Activated CD8-positive, alpha-beta memory T cell treated with anti-CD3 and anti-CD28 coated beads, Interleukin-2, amount 50 U/mL, for 1 hour (primary cell): ENCODE data around the gene GNG12.
"Not testable (repeated sequence)": the region's sequence is repeated elsewhere in the genome, so short reads cannot be mapped to it uniquely, and the experiment has no call there.

ENCODE experiments used
- DNase-seq: peaks from one replicate; pipeline ENCODE4 v3.0.0-alpha.2; 2020; ENCODE audit errors: extremely low read depth

GNG12 gene

GRCh38 chr1:67683766-67684525 lies 149.3 kb downstream of the GNG12 start:
- DNase-seq: no peak

DNA sequence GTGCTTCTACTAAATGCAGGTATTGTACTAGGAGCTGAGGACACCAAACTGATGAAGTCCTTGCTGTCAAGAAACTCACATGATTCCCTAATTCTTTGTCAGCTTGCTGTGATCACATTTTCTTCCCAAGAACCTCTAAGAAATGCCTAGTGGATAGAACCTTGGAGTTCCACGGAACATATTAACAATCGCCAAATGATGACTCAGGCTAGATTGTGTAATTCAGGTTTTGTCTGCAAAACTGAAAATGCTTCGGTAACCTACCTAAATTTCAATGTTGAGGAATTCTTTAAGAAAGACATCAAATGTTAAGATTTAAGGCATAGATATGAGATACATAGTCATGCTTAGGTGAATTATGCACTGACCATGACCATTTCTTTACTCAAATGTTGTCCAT lies 150.0 kb downstream of the GNG12 start:
- no peak for DNase-seq

DNA sequence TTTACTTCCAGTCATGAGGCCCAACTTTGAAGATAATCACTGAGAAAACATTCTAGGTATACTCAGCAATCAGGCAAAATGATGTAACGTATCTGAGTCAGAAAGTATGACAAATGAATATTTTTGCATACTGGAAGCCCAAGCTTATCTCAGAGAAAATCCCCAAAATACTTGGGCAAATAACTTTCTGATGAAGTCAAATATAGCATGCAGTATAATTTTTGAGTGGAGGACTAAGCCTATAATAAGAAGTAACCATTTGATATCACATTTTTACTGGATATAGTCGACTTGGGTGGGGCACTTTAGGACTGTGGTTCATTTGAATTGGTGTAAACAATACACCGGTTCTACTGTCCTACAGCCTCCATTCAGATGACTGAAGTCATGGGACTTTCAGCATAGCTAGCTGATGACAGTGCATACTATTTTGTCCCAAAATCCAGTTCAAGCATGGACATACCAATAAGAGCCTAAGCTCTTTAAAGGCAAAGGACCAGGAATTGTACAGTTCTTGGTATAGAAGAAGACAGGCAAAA lies 150.5 kb downstream of the GNG12 start:
- no peak for DNase-seq

- no peak for DNase-seq
These were observed 152.8 kb downstream of the GNG12 start for GRCh38 chr1:67680486-67680885.

- no peak for DNase-seq
These were observed 153.6 kb downstream of the GNG12 start for GRCh38 chr1:67679691-67680090.

DNA sequence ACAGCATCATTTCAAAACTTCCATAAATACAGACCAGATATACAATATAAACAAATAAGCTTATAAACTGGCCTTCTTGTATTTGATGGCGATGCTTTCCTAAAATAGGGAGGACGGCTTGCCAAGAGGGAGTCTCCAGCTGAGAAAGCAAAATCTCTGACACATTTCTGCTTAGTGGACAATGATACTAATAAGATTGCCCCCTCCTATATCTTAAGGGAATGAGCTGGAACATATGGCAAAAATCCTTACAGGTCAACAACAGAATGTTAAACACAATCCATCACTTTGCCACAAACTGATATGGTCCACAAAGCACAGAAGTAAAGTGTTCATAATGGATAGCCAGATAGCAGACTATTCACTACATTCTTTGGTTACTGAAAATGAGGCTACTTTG lies 155.3 kb downstream of the GNG12 start:
- DNase-seq: no peak

DNA sequence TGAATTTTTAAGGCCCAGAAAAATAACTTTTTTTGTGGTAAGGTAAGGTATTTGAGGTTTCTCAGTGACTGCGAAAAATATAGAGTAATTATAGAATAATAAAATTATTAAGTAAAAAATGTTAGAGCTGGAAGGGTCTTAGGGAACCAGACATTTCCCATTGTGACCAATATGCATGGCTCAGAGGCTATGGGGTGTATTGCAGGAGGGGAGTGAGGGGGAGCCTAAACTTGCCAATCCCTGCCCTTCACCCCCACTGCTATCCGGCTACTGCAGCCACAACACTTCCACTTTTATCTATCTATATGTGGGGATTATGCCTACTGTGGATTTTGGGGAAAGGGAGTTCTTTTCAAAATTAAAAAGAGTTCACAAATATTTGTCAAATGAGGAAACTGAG lies 155.9 kb downstream of the GNG12 start:
- DNase-seq: no peak

DNA sequence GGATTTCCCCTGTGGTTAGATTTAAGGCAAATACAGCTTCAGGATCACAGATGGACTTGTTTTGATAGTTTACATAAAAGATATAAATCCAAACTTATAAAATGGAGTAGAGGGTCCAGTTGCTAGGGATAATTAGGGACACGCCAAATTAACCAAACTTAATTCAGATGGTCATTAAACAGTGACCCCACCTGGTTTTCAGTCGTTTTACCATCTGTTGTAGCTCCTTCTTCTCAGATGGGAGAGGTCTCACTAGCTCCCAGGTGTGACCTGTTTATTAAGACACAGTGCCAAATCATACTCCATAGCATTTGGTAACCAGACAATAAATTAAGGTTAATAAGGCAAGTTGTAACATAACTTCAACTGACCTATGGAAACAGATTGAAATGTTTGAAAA lies 156.3 kb downstream of the GNG12 start:
- DNase-seq: no peak

- DNase-seq: no peak
These were observed 157.0 kb downstream of the GNG12 start for GRCh38 chr1:67676287-67676686.

GRCh38 chr1:67675800-67676199 lies 157.5 kb downstream of the GNG12 start:
- no peak for DNase-seq

DNA sequence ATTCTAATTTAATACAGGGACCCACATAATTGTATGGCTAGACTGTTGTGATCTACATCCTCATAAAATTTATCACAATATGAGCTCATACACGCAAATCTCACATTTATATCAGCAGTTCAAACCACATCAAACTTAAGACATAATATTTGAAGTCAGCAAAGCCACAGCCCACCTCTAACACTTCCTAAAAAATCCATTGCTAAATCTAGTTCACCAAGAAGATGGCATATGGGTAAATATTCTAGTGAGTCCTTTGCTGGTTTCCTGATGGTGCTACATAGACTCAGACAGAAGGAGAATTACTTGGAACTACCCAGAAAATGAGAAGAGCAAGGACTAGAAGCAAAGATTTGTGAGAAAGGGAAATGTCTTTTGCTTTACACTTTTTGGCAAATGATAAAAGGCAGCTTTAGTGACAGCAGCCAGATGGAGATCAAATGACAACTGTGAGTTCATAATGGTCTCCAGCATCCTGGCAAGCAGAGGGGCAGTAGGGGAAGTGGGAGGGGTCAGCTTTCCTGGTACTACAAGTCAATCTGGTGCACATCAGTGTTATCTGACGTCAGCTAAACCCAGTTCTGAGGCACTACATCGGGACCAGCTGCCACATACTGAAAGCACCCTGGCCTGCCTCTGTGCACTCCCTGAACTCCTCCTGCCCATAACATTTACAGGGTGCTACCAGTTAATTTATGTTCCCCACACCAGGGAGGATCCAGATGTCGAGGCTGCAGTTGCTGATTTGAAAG lies 158.8 kb downstream of the GNG12 start:
- DNase-seq: no peak

- DNase-seq: no peak
These were observed 159.6 kb downstream of the GNG12 start for GRCh38 chr1:67673468-67674201.

DNA sequence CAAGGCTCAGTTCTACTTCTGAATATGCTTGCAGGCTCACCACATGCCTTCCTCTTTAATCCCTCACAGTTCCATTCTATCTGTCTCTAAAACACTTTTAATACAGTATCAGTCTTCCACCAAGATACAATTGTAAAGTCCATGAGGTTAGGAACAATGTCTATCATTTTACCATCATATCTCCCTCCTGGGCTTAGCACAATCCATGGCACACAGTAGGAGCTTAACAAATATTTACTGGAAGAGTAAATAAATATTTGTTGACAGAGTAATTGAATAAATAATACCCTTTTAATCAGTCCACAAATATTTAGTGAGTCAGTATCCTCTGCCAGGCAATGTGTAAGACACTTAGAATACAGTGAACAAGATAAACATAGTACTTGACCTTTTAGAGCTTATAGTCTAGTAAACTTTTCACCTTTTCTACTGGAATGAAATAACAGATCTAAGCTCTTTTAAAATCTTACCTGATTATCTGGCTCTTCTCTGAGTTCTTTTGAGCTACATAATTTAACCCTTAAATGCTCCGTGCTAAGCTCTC lies 160.9 kb downstream of the GNG12 start:
- no peak for DNase-seq

DNA sequence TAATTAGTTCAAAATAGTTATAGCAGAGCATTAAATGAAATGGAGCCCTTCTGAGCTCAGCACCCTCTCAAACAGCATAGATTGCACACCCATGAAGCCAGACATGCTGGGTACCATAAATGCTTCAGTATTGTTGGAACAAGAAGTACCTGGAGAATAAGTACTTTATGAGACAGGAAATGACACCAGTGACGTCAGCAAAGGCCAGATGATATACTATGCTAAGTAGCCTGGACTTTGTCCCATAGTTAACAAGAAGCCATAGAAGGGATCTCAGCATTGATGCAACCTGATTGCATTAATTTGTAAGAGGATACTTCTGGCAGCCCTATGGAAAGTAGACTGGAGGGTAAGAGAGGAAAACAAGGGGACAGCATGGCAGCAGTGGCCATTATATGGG lies 164.6 kb downstream of the GNG12 start:
- DNase-seq: no peak

- DNase-seq: no peak
These were observed 166.6 kb downstream of the GNG12 start for GRCh38 chr1:67666636-67667035.

- not testable (repeated sequence) for DNase-seq
These were observed 168.0 kb downstream of the GNG12 start for GRCh38 chr1:67665307-67665706.

GRCh38 chr1:67664048-67664447 lies 169.2 kb downstream of the GNG12 start:
- no peak for DNase-seq

- DNase-seq: no peak
These were observed 170.4 kb downstream of the GNG12 start for GRCh38 chr1:67662884-67663283.

GRCh38 chr1:67659229-67659628 lies 174.0 kb downstream of the GNG12 start:
- no peak for DNase-seq

- DNase-seq: not testable (repeated sequence)
These were observed 176.1 kb downstream of the GNG12 start for GRCh38 chr1:67657152-67657551.

DNA sequence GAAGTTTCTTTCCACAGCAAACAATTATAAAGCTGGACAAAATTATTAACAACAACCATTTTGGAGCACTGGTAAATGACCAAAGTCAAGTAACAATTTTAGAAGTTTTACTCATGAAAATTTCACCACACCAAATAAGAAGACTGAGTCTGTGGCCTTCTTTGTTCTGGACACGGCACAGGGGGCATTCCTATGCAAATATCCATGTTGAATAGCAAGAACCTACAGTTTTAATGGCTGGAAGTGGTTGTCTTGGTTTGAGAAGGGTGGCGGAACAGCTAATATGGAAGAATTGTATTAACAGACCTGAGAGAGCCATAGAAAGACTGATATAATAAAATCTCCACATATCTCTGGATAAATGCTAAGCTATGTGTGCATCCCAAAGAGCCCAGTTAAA lies 177.7 kb downstream of the GNG12 start:
- no peak for DNase-seq

DNA sequence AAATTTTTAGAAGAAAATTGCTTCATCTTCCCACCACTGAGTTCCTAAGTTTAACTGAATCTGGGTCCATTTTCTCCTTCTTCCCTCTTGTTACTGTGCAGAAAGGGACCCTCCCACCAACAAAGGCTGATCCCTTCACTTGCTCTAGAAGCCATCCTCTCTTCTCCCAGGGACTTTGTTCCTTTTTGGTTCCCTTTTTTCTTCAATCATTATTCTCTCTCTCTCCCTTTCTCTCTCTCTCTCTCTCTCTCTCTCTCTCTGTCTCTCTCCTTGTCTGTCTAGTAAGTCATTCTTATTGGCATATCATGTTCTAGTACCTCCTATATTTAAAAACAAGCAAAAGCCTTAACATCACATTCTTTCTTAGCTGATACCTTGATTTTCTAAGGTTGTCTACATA lies 180.0 kb downstream of the GNG12 start:
- no peak for DNase-seq
